Smooth muscle cell (in vitro differentiated cells): ENCODE results near the gene NEAT1. TPM values are rescaled to one million over a fixed set of nuclear protein-coding genes. Genes with fewer than 3 reads are reported as not detected.

Source experiments
- DNase-seq: peaks from one replicate; lab custom pipeline; 2025; ENCODE audit not compliant: unreplicated experiment; lab: John Stamatoyannopoulos, UW
- H2AFZ ChIP-seq: fragments of 200-600 bp; sonication (generic); 2 replicates; pipeline ENCODE4 v1.6.0; 2016; ENCODE audit warnings: antibody characterized with exemption, low read depth, mild to moderate bottlenecking
- H3F3A ChIP-seq: fragments of 200-600 bp; sonication (generic); 2 replicates; pipeline ENCODE4 v1.6.0; 2017; ENCODE audit warnings: antibody characterized with exemption, low read depth
- H3K27ac ChIP-seq: fragments of 200-600 bp; sonication (generic); 2 replicates; pipeline ENCODE4 v1.5.1; 2016; ENCODE audit warnings: low read depth, mild to moderate bottlenecking
- H3K27me3 ChIP-seq: fragments of 200-600 bp; sonication (generic); 2 replicates; pipeline ENCODE4 v1.6.1; 2016; ENCODE audit warnings: low read depth, mild to moderate bottlenecking
- H3K36me3 ChIP-seq: fragments of 200-600 bp; sonication (generic); 2 replicates; pipeline ENCODE4 v1.5.1; 2016; ENCODE audit warnings: low read depth
- H3K4me1 ChIP-seq: fragments of 200-600 bp; sonication (generic); 2 replicates; pipeline ENCODE4 v1.5.1; 2016; ENCODE audit warnings: low read depth
- H3K4me2 ChIP-seq: fragments of 200-600 bp; sonication (generic); 2 replicates; pipeline ENCODE4 v1.6.0; 2016; ENCODE audit warnings: mild to moderate bottlenecking
- H3K4me3 ChIP-seq: fragments of 200-600 bp; sonication (generic); 2 replicates; pipeline ENCODE4 v1.5.1; 2016; ENCODE audit warnings: mild to moderate bottlenecking
- H3K79me2 ChIP-seq: fragments of 200-600 bp; sonication (generic); 2 replicates; pipeline ENCODE4 v1.6.0; 2016; ENCODE audit warnings: low read depth, mild to moderate bottlenecking
- H3K9ac ChIP-seq: fragments of 200-600 bp; sonication (generic); 2 replicates; pipeline ENCODE4 v1.6.0; 2016; ENCODE audit warnings: low read depth
- H3K9me3 ChIP-seq: fragments of 200-600 bp; sonication (generic); replicated peaks from 2 replicates; pipeline ENCODE4 v1.5.1; 2016; ENCODE audit warnings: low read depth
- H4K20me1 ChIP-seq: fragments of 200-600 bp; sonication (generic); 2 replicates; pipeline ENCODE4 v1.6.0; 2016; ENCODE audit warnings: low read depth
- WGBS: methylation state at CpG from one replicate; pipeline ENCODE4 v1.1.7; 2016; ENCODE audit warnings: low lambda C conversion rate; 5-methylcytosine and 5-hydroxymethylcytosine counted together
- polyA plus RNA-seq: library from polyadenylated mRNA; unstranded; fragments of >200 nt; fragmentation: Nextera tagmentation; extraction: Ambion mirVana; gene quantifications from 2 replicates; pipeline ENCODE4 v1.2.1, GENCODE V29; 2016
- total RNA-seq: library from RNA; depleted of rRNA; stranded (reverse); fragments of >200 nt; gene quantifications from 2 replicates; pipeline ENCODE4 v1.2.3, GENCODE V29; 2014
- TF ChIP-seq, protein P1 (sequence below): fragments of 200-600 bp; sonication (generic); IDR thresholded peaks from 2 replicates; pipeline ENCODE4 v1.5.1; 2017; ENCODE audit warnings: borderline replicate concordance, mild to moderate bottlenecking, antibody characterized with exemption; ENCODE audit not compliant: insufficient read depth, poor library complexity, severe bottlenecking

The NEAT1 gene
- total and polyA plus RNA-seq, 2 experiments from 2014 or later, result 14.9 to 155 TPM

- Histone ChIP-seq H3K79me2 (peaks cover 55% of the 10 kb centered on the region), H2AFZ (no peak overlapping the region), H3K27me3 (no peaks in the 10 kb centered on the region), H3K4me1 (peaks cover 16% of the 10 kb centered on the region), H3F3A (peaks cover 16% of the 10 kb centered on the region), H4K20me1 (peaks cover 54% of the 10 kb centered on the region), H3K9ac (no peak overlapping the region), H3K36me3 (no peaks in the 10 kb centered on the region), H3K9me3 (no peaks in the 10 kb centered on the region), H3K27ac (no peak overlapping the region), H3K4me3 (no peak overlapping the region), H3K4me2 (no peak overlapping the region)
- DNase-seq, result no peak
- TF ChIP-seq, protein P1, sequence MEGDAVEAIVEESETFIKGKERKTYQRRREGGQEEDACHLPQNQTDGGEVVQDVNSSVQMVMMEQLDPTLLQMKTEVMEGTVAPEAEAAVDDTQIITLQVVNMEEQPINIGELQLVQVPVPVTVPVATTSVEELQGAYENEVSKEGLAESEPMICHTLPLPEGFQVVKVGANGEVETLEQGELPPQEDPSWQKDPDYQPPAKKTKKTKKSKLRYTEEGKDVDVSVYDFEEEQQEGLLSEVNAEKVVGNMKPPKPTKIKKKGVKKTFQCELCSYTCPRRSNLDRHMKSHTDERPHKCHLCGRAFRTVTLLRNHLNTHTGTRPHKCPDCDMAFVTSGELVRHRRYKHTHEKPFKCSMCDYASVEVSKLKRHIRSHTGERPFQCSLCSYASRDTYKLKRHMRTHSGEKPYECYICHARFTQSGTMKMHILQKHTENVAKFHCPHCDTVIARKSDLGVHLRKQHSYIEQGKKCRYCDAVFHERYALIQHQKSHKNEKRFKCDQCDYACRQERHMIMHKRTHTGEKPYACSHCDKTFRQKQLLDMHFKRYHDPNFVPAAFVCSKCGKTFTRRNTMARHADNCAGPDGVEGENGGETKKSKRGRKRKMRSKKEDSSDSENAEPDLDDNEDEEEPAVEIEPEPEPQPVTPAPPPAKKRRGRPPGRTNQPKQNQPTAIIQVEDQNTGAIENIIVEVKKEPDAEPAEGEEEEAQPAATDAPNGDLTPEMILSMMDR, result no peak
- WGBS, result 86% methylated on average over 5 of the region's 5 CpGs
Measured at GRCh38 chr11:65392899-65393298, 29.7 kb upstream of the NEAT1 start.

- H3F3A ChIP-seq, result peaks cover 11% of the 10 kb centered on the region
- H2AFZ ChIP-seq, result no peak overlapping the region
- peaks cover 12% of the 10 kb centered on the region for H3K4me1 ChIP-seq
- H4K20me1 ChIP-seq, result peaks cover 58% of the 10 kb centered on the region
- no peak for DNase-seq
- no peak overlapping the region for H3K4me3 ChIP-seq
- H3K36me3 ChIP-seq, result no peaks in the 10 kb centered on the region
- TF ChIP-seq, protein P1, result no peak
- H3K9ac ChIP-seq, result no peak overlapping the region
- no peak overlapping the region for H3K4me2 ChIP-seq
- H3K79me2 ChIP-seq, result peaks cover 48% of the 10 kb centered on the region
- no peaks in the 10 kb centered on the region for H3K27me3 ChIP-seq
- 90% methylated on average over 17 of the region's 17 CpGs for WGBS
- no peak overlapping the region for H3K27ac ChIP-seq
- no peaks in the 10 kb centered on the region for H3K9me3 ChIP-seq
Measured at GRCh38 chr11:65393513-65394079, 29.0 kb upstream of the NEAT1 start.

DNA sequence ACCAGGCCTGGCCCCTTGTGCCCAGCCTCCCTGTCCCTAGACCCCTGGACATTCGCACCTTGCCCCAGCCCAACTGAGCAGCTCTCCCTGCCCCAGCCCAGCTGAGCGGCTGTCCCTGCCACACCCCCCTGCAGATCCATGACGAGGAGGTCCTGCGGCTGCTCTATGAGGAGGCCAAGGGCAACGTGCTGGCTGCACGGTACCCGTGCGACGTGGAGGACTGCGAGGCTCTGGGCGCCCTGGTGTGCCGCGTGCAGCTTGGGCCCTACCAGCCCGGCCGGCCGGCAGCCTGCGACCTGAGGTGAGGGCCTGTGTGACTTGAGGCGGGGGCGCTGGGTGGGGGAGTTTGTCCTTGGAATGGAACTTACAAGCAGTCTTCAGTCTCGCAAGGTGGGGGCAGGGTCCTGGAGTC is 28.5 kb upstream of the NEAT1 start:
- H3F3A ChIP-seq, result peaks cover 11% of the 10 kb centered on the region
- H3K4me3 ChIP-seq, result no peak overlapping the region
- H4K20me1 ChIP-seq, result peaks cover 55% of the 10 kb centered on the region
- peaks cover 12% of the 10 kb centered on the region for H3K4me1 ChIP-seq
- no peak overlapping the region for H3K4me2 ChIP-seq
- peaks cover 43% of the 10 kb centered on the region for H3K79me2 ChIP-seq
- TF ChIP-seq, protein P1, result no peak
- H3K9me3 ChIP-seq, result no peaks in the 10 kb centered on the region
- 96% methylated on average over 20 of the region's 20 CpGs for WGBS
- no peak overlapping the region for H3K27ac ChIP-seq
- DNase-seq, result no peak
- H3K36me3 ChIP-seq, result no peaks in the 10 kb centered on the region
- no peak overlapping the region for H2AFZ ChIP-seq
- H3K27me3 ChIP-seq, result no peaks in the 10 kb centered on the region
- no peak overlapping the region for H3K9ac ChIP-seq

GRCh38 chr11:65395961-65396530 is 26.6 kb upstream of the NEAT1 start:
- peaks cover 59% of the 10 kb centered on the region for H4K20me1 ChIP-seq
- no peaks in the 10 kb centered on the region for H3K36me3 ChIP-seq
- no peak overlapping the region for H2AFZ ChIP-seq
- no peak overlapping the region for H3K4me3 ChIP-seq
- TF ChIP-seq, protein P1, result no peak
- H3F3A ChIP-seq, result peaks cover 3% of the 10 kb centered on the region
- H3K9me3 ChIP-seq, result no peaks in the 10 kb centered on the region
- H3K27me3 ChIP-seq, result no peaks in the 10 kb centered on the region
- H3K4me2 ChIP-seq, result no peak overlapping the region
- no peak overlapping the region for H3K9ac ChIP-seq
- no peak overlapping the region for H3K27ac ChIP-seq
- H3K4me1 ChIP-seq, result peaks cover 3% of the 10 kb centered on the region
- peaks cover 27% of the 10 kb centered on the region for H3K79me2 ChIP-seq
- DNase-seq, result no peak
- WGBS, result 97% methylated on average over 15 of the region's 15 CpGs
